Trophoblast cell (in vitro differentiated cells and primary cell): ENCODE data around the gene CAPZA3. TPM values are rescaled to one million over a fixed set of nuclear protein-coding genes. Genes with fewer than 3 reads are reported as not detected.
A peak's percentile ranks its signal among the peaks of the same experiment; 100 is the strongest.
"Not testable (repeated sequence)": the region's sequence is repeated elsewhere in the genome, so short reads cannot be mapped to it uniquely, and the experiment has no call there.

Experiments used
- DNase-seq, 2 donors: peaks; one replicate each; pipeline ENCODE4 v3.0.0-alpha.2; 2016
- H2AFZ ChIP-seq: 2 replicates; pipeline ENCODE4 v1.6.1; 2013; ENCODE audit warnings: low read length, moderate library complexity, mild to moderate bottlenecking; ENCODE audit not compliant: insufficient read depth, poor library complexity
- H2AK5ac ChIP-seq: 2 replicates; pipeline ENCODE4 v1.6.1; 2013; ENCODE audit warnings: mild to moderate bottlenecking, low read length
- H2BK120ac ChIP-seq: 2 replicates; pipeline ENCODE4 v1.6.1; 2013; ENCODE audit warnings: low read length, mild to moderate bottlenecking, moderate library complexity; ENCODE audit not compliant: insufficient read depth, poor library complexity
- H2BK12ac ChIP-seq: 2 replicates; pipeline ENCODE4 v1.6.1; 2013; ENCODE audit warnings: mild to moderate bottlenecking, low read length, moderate library complexity
- H2BK5ac ChIP-seq: 2 replicates; pipeline ENCODE4 v1.6.1; 2013; ENCODE audit warnings: low read length, low read depth, moderate library complexity, mild to moderate bottlenecking; ENCODE audit not compliant: poor library complexity
- H3K14ac ChIP-seq: 2 replicates; pipeline ENCODE4 v1.6.1; 2013; ENCODE audit warnings: mild to moderate bottlenecking, low read length
- H3K18ac ChIP-seq: 2 replicates; pipeline ENCODE4 v1.6.1; 2013; ENCODE audit warnings: mild to moderate bottlenecking, low read length
- H3K23ac ChIP-seq: 2 replicates; pipeline ENCODE4 v1.6.1; 2013; ENCODE audit warnings: low read length
- H3K27ac ChIP-seq: 2 replicates; pipeline ENCODE4 v1.5.1; 2013; ENCODE audit warnings: low read depth, mild to moderate bottlenecking, inconsistent platforms, low read length, moderate library complexity
- H3K27me3 ChIP-seq: 2 replicates; pipeline ENCODE4 v1.6.1; 2013; ENCODE audit warnings: inconsistent platforms, mild to moderate bottlenecking, low read length, moderate library complexity; ENCODE audit not compliant: insufficient read depth
- H3K36me3 ChIP-seq, 2 experiments: 1 replicate in 1 of 2; 2 replicates in 1 of 2; pipeline ENCODE4 v1.6.1; 2013; ENCODE audit warnings: low read length in 2 of 2, mild to moderate bottlenecking in 2 of 2, moderate library complexity in 1 of 2; ENCODE audit not compliant: insufficient read depth in 2 of 2, control insufficient read depth in 1 of 2
- H3K4ac ChIP-seq: 2 replicates; pipeline ENCODE4 v1.6.1; 2013; ENCODE audit warnings: low read depth, mild to moderate bottlenecking, low read length, moderate library complexity
- H3K4me1 ChIP-seq, 2 experiments: 1 replicate in 1 of 2; 2 replicates in 1 of 2; pipeline ENCODE4 v1.6.1; 2013; ENCODE audit warnings: low read length in 2 of 2, mild to moderate bottlenecking in 2 of 2, moderate library complexity in 1 of 2; ENCODE audit not compliant: insufficient read depth in 2 of 2, control insufficient read depth in 1 of 2
- H3K4me2 ChIP-seq: 2 replicates; pipeline ENCODE4 v1.6.1; 2013; ENCODE audit warnings: inconsistent platforms, mild to moderate bottlenecking, low read length, moderate library complexity
- H3K4me3 ChIP-seq: 2 replicates; pipeline ENCODE4 v1.5.1; 2013; ENCODE audit warnings: mild to moderate bottlenecking, low read depth, low read length, inconsistent platforms
- H3K79me1 ChIP-seq: one replicate; pipeline ENCODE4 v1.6.1; 2013; ENCODE audit warnings: low read length
- H3K79me2 ChIP-seq: 2 replicates; pipeline ENCODE4 v1.6.1; 2013; ENCODE audit warnings: low read length, mild to moderate bottlenecking; ENCODE audit not compliant: control insufficient read depth, insufficient read depth, poor library complexity
- H3K9ac ChIP-seq: 2 replicates; pipeline ENCODE4 v1.6.1; 2013; ENCODE audit warnings: mild to moderate bottlenecking, low read length
- H3K9me3 ChIP-seq: 2 replicates; pipeline ENCODE4 v1.6.1; 2013; ENCODE audit warnings: low read depth, mild to moderate bottlenecking, control low read depth, inconsistent platforms, low read length; ENCODE audit not compliant: insufficient read depth
- H4K12ac ChIP-seq: 2 replicates; pipeline ENCODE4 v1.6.1; 2013; ENCODE audit warnings: low read depth, mild to moderate bottlenecking, low read length, moderate library complexity
- H4K8ac ChIP-seq: 2 replicates; pipeline ENCODE4 v1.6.1; 2013; ENCODE audit warnings: low read depth, mild to moderate bottlenecking, low read length, moderate library complexity
- H4K91ac ChIP-seq: one replicate; pipeline ENCODE4 v1.6.1; 2013; ENCODE audit warnings: low read depth, mild to moderate bottlenecking, low read length, moderate library complexity
- WGBS: extraction: QIAGEN DNeasy Blood & Tissue Kit; methylation state at CpG from one replicate; pipeline ENCODE4 v1.1.7; 2013; ENCODE audit warnings: missing lambda C conversion rate; ENCODE audit not compliant: insufficient read length, insufficient coverage; ENCODE audit errors: extremely low coverage; 5-methylcytosine and 5-hydroxymethylcytosine counted together
- polyA plus RNA-seq: library from polyadenylated mRNA; stranded (reverse); fragments of 200-250 nt; gene quantifications from 2 replicates; pipeline ENCODE4 v1.2.3, GENCODE V29; 2013

CAPZA3 gene
- not detected in 2 replicates for polyA plus RNA-seq

GRCh38 chr12:18737819-18738218 lies at the start of gene CAPZA3, which contains the start of gene PLCZ1:
Gene CAPZA3 (plus strand): TSS chr12:18738119. CDS start chr12:18738269, 150 bp downstream.
Gene PLCZ1 (minus strand): TSS chr12:18738012. CDS start chr12:18737371, 641 bp downstream.
- Histone ChIP-seq H2AK5ac (no peak within 1 kb of the TSS), H3K23ac (no peak within 1 kb of the TSS), H3K36me3 (no peaks in the 10 kb centered on the region), H3K4me3 (no peak within 1 kb of the TSS), H2BK12ac (no peak within 1 kb of the TSS), H2BK5ac (no peak within 1 kb of the TSS), H3K4ac (no peak within 1 kb of the TSS), H3K9me3 (no peaks in the 10 kb centered on the region), H3K14ac (no peak within 1 kb of the TSS), H2BK120ac (no peak within 1 kb of the TSS), H4K12ac (no peak within 1 kb of the TSS), H3K4me1 (no peaks in the 10 kb centered on the region), H2AFZ (no peak within 1 kb of the TSS), H4K91ac (no peak within 1 kb of the TSS), H3K4me2 (no peak within 1 kb of the TSS), H4K8ac (no peak within 1 kb of the TSS), H3K18ac (no peak within 1 kb of the TSS), H3K79me1 (no peaks in the 10 kb centered on the region), H3K79me2 (no peaks in the 10 kb centered on the region), H3K27me3 (no peaks in the 10 kb centered on the region), H3K27ac (no peak within 1 kb of the TSS), H3K9ac (no peak within 1 kb of the TSS)
- DNase-seq, result no peak
- no CpG with 5 or more reads among the region's 2 CpGs for WGBS

- Histone ChIP-seq H4K12ac (no peak overlapping the region), H3K18ac (no peak overlapping the region), H2AFZ (no peak overlapping the region), H3K9me3 (no peaks in the 10 kb centered on the region), H3K79me2 (no peaks in the 10 kb centered on the region), H2BK5ac (no peak overlapping the region), H3K4me3 (no peak overlapping the region), H2BK12ac (no peak overlapping the region), H3K27ac (no peak overlapping the region), H4K91ac (no peak overlapping the region), H2AK5ac (no peak overlapping the region), H2BK120ac (no peak overlapping the region), H4K8ac (no peak overlapping the region), H3K4me1 (no peaks in the 10 kb centered on the region), H3K79me1 (no peaks in the 10 kb centered on the region), H3K4me2 (no peak overlapping the region), H3K27me3 (no peaks in the 10 kb centered on the region), H3K4ac (no peak overlapping the region), H3K36me3 (no peaks in the 10 kb centered on the region), H3K9ac (no peak overlapping the region), H3K14ac (no peak overlapping the region), H3K23ac (no peak overlapping the region)
- no peak for DNase-seq
- WGBS, result no CpG with 5 or more reads among the region's 3 CpGs
These were observed 48.1 kb upstream of the CAPZA3 start for GRCh38 chr12:18689771-18690170.

- H3K4me2 ChIP-seq, result no peak overlapping the region
- no peak overlapping the region for H3K9ac ChIP-seq
- H2AFZ ChIP-seq, result no peak overlapping the region
- H3K23ac ChIP-seq, result no peak overlapping the region
- H3K36me3 ChIP-seq, result no peaks in the 10 kb centered on the region
- H3K79me1 ChIP-seq, result no peaks in the 10 kb centered on the region
- H2BK12ac ChIP-seq, result no peak overlapping the region
- H3K79me2 ChIP-seq, result no peaks in the 10 kb centered on the region
- WGBS, result no CpG with 5 or more reads among the region's 4 CpGs
- no peak overlapping the region for H4K91ac ChIP-seq
- H3K27me3 ChIP-seq, result no peaks in the 10 kb centered on the region
- no peaks in the 10 kb centered on the region for H3K9me3 ChIP-seq
- no peak overlapping the region for H2BK5ac ChIP-seq
- H4K8ac ChIP-seq, result no peak overlapping the region
- DNase-seq, result peak; percentile 79 to 90
- H3K18ac ChIP-seq, result no peak overlapping the region
- no peak overlapping the region for H2BK120ac ChIP-seq
- H3K4ac ChIP-seq, result no peak overlapping the region
- H3K4me3 ChIP-seq, result no peak overlapping the region
- H3K4me1 ChIP-seq, result no peaks in the 10 kb centered on the region
- no peak overlapping the region for H3K14ac ChIP-seq
- no peak overlapping the region for H2AK5ac ChIP-seq
- no peak overlapping the region for H4K12ac ChIP-seq
- H3K27ac ChIP-seq, result no peak overlapping the region
These were observed 47.3 kb upstream of the CAPZA3 start for GRCh38 chr12:18690653-18691052.

GRCh38 chr12:18693986-18694385 lies 43.9 kb upstream of the CAPZA3 start:
- H3K14ac ChIP-seq, H3K27ac ChIP-seq, DNase-seq, H3K9ac ChIP-seq, H2BK120ac ChIP-seq, H2BK12ac ChIP-seq, H3K79me2 ChIP-seq, H2BK5ac ChIP-seq, H3K27me3 ChIP-seq, H2AK5ac ChIP-seq, H3K4ac ChIP-seq, H3K79me1 ChIP-seq, H3K9me3 ChIP-seq, H3K36me3 ChIP-seq, H2AFZ ChIP-seq, H3K4me3 ChIP-seq, H4K12ac ChIP-seq, H3K4me2 ChIP-seq, H3K4me1 ChIP-seq, H4K8ac ChIP-seq, H4K91ac ChIP-seq, H3K23ac ChIP-seq, H3K18ac ChIP-seq: not testable (repeated sequence)
- WGBS, result no CpG with 5 or more reads among the region's 5 CpGs
